Epithelial cell of esophagus (primary cell): Measurements from ENCODE around the gene CRB1.
"Not testable (repeated sequence)": the region's sequence is repeated elsewhere in the genome, so short reads cannot be mapped to it uniquely, and the experiment has no call there.

Source experiments
- DNase-seq: peaks from one replicate; pipeline ENCODE4 v3.0.0; 2010; ENCODE audit warnings: low read depth
- H3K4me3 ChIP-seq: 2 replicates; pipeline ENCODE4 v1.5.1; 2011; ENCODE audit warnings: mild to moderate bottlenecking, low read length, control low read depth
- TF ChIP-seq, protein P1 (sequence below): IDR thresholded peaks from 2 replicates; pipeline ENCODE4 v1.5.1; 2011; ENCODE audit warnings: low read depth, mild to moderate bottlenecking, low read length, control low read depth, inconsistent platforms; ENCODE audit not compliant: insufficient read depth; ENCODE audit errors: missing control alignments

The CRB1 gene

DNA sequence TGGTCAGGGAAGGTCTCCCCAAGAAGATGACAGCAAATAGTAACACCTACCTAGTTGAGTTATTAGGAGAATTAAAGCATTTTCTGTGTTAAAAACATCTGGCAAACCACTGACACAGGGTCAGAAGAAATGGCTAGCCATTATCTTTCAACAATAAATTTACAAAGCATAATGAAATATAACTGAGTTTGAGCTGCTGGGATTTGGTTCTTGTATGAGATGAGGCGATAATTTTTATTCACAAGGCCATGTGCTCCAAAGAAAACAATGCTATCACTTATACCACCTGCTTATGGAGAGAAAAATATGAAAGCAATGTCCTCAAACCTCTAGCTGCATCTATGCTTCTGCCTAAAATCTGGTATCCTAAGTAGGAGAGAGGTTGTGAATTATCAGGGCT is 202.3 kb downstream of the CRB1 start:
- H3K4me3 ChIP-seq = no peak overlapping the region
- DNase-seq = no peak
- TF ChIP-seq, protein P1, sequence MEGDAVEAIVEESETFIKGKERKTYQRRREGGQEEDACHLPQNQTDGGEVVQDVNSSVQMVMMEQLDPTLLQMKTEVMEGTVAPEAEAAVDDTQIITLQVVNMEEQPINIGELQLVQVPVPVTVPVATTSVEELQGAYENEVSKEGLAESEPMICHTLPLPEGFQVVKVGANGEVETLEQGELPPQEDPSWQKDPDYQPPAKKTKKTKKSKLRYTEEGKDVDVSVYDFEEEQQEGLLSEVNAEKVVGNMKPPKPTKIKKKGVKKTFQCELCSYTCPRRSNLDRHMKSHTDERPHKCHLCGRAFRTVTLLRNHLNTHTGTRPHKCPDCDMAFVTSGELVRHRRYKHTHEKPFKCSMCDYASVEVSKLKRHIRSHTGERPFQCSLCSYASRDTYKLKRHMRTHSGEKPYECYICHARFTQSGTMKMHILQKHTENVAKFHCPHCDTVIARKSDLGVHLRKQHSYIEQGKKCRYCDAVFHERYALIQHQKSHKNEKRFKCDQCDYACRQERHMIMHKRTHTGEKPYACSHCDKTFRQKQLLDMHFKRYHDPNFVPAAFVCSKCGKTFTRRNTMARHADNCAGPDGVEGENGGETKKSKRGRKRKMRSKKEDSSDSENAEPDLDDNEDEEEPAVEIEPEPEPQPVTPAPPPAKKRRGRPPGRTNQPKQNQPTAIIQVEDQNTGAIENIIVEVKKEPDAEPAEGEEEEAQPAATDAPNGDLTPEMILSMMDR = no peak

- DNase-seq = no peak
Observed at GRCh38 chr1:197471248-197471985, 203.4 kb downstream of the CRB1 start.

GRCh38 chr1:197472141-197472540 is 204.1 kb downstream of the CRB1 start:
- DNase-seq = no peak
- TF ChIP-seq, protein P1 = no peak
- no peak overlapping the region for H3K4me3 ChIP-seq

More at GRCh38 chr1:197471248-197471985, 203.4 kb downstream of the CRB1 start:
- TF ChIP-seq, protein P1 = no peak
- no peak overlapping the region for H3K4me3 ChIP-seq

GRCh38 chr1:197480446-197480845 is 212.4 kb downstream of the CRB1 start:
- no peak overlapping the region for H3K4me3 ChIP-seq
- DNase-seq = no peak
- TF ChIP-seq, protein P1 = no peak

GRCh38 chr1:197481101-197481500 is 213.0 kb downstream of the CRB1 start:
- TF ChIP-seq, protein P1 = no peak
- no peak overlapping the region for H3K4me3 ChIP-seq
- DNase-seq = no peak

DNA sequence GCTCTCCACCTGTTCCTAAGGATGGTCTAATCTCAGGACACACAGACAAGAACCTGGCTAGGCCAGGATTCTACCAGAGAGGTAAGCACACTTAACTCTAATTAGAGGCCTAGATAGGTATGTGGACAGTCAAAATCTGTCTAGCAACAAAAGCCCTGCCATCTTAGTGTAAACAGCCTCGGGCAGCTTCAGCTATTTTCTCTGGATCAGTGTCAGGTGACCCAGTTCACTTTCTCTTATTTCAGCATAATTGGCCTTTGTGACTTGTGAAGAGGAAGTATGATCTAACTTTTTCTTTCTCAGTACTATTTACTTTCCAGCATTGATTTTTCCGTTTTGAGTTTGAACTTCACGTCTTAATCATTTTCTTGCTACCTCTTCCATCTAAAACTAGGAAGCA is 217.7 kb downstream of the CRB1 start:
- TF ChIP-seq, protein P1 = no peak

GRCh38 chr1:197486946-197487345 is 218.9 kb downstream of the CRB1 start:
- H3K4me3 ChIP-seq = no peak overlapping the region
- peak; percentile 17 for DNase-seq
- TF ChIP-seq, protein P1 = no peak

More for the DNA sequence above, 217.7 kb downstream of the CRB1 start:
- no peak overlapping the region for H3K4me3 ChIP-seq
- peak; percentile 65 for DNase-seq

GRCh38 chr1:197491505-197491904 is 223.5 kb downstream of the CRB1 start:
- H3K4me3 ChIP-seq, DNase-seq: not testable (repeated sequence)
